Stimulated activated CD8-positive, alpha-beta memory T cell treated with anti-CD3 and anti-CD28 coated beads, Interleukin-15, amount 100 ng/mL, for 4 hours (primary cell): ENCODE results near the gene GUCA2A.
"Not testable (repeated sequence)": the region's sequence is repeated elsewhere in the genome, so short reads cannot be mapped to it uniquely, and the experiment has no call there.

ENCODE experiments used
- DNase-seq, 2 donors: peaks; one replicate each; pipeline ENCODE4 v3.0.0-alpha.2; 2020; ENCODE audit warnings: low read depth in 2 of 2

The GUCA2A gene

DNA sequence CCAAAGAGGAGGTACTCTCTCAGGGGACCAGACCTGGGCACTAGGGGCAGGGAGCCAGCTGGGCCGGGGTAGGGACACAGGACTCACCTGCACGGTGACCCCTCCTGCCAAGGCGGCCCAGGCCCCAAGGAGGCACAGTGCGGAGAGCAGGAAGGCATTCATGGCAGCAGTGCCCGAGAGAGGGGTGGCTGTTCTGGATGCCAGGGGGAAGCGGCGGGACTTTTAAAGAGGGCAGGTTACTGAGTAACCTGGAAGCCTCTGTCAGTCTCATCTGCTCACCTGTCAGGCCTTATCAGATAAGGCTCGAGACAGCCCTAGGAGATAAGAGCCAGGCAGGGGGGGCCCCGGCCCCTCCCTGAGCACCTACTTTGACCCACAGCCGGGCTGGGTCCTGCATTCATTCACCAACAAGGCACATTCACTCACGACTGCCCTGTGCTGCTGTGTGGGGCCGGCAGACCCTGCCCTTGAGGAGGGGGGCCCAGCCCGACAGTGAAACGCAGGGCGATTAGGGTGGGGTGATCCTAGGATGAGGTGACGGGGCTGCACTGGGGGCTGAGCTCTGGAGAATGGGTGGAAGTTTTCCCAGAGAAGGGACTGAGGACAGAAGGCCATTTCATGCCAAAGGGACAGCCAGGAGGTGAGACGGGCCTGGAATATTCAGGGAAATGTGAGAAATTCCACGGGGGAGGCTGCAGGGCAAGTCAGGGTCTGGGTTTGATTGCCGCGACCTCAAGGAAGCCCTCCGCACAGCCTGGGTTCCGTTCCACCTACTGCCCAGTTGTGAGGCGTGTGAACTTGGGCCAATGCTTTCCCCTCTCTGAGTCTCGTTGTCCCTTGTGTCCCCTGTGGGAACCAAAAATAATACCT is at the start of gene GUCA2A:
Gene GUCA2A, minus strand, starts transcription at position 195 of the 870 bp plus-strand sequence. Its CDS starts 33 bp downstream, at position 162.
- no peak for DNase-seq

GRCh38 chr1:42211224-42211623 is 46.7 kb upstream of the GUCA2A start:
- no peak for DNase-seq

DNA sequence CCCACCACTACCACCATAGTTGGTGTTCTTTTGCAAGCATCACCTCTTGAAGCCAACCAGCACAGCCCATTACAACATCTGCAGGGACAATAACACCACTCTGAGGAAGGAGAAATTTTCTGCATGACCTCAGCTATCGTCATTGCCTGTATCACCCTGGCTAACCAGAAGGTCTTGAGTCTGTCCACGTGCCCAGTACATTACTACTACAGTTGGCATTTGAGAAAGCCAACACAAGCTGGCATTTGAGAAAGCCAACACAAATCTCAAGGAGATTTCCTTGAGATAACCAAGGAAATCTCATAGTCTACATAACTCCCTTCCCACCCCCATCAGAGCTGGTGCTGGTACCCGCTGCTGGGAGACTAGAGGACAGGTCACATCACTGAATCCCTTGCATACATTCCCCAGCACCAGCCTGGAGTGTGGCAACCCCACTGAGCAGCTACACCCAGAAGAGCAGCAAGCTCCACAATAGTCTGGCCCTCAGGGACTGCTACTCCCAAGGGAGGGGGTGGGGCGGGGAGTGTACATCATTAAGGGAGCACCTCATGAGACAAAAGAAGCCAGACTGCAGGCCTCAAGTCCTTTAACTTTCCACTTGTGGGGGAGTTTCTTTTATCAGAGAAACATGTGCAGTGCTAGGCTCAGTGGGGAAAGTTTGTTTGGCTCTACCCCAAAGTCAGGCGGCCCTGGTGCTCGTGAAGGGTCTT is 46.0 kb upstream of the GUCA2A start:
- DNase-seq = no peak

DNA sequence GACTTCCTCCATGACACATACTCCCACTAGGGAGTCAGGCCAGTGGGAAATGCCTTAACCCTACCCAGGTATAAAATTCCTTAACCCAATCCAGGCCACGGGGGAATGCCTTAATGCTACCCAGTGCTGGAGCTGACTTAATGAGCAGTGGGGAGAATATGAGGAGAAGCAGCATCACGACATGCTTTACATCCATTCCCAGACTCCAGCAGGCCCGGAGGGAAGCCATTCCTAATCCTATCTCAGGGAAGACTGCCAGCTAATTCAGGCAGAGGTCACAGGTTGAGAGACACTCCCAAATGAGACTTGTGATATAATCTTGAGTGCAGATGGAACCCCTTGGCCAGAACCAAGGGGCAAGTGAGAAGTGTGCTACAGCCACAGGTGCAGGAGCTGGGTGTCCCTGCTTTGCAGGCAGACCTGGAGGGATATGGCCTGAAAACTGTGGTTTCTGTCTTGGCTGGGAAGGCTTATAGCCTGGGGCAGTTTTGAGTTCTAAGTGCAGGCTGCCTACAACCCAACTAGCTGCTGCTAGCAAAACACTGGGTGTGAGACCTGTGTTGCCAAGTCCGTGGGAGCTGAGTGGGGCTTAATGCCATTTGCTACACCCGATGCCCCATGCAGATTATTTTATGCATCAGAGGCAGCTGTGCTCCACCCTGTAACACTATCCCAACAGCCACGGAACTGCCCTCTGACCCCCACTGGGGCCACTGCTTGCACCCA is 45.1 kb upstream of the GUCA2A start:
- no peak for DNase-seq

GRCh38 chr1:42206930-42207329 is 42.4 kb upstream of the GUCA2A start:
- not testable (repeated sequence) for DNase-seq

- no peak for DNase-seq
Measured at GRCh38 chr1:42206164-42206563, 41.6 kb upstream of the GUCA2A start.

DNA sequence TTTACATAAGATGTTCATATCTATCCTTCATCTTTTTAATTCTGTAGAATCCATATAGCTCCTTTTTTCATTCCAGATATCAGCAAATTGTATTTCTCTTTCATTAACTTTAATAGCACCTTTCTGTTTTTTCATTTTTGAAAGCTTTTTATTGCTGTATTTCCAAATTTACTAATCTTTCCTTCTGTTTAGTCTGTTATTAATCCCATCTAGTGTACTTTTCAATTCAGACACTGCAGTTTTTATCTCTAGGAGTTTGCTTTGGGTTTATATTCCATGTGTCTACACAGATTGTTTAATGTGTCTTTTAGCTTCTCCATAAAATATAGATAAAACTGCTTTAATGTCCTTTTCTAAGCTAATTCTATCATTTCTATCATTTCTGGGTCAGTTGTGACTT is 37.4 kb upstream of the GUCA2A start:
- no peak for DNase-seq

DNA sequence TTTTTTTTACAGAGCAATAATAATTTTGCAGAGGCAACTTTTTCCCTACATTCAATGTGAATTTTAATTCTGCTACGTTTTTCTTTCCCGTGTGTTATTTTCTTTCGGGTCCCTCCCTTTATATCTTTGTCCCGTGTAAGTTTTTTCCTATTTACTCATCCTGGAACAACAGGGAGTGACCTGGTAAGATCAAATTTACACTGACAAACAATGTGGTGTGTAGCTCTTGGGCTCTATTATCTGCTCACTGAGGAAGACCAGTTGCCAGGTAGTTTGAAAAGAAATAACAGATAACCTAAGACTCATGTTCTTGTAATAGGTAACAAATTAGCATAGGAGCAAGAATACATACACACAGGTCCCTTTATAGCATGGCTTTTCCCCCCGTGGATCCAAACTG is 33.7 kb upstream of the GUCA2A start:
- no peak for DNase-seq

DNA sequence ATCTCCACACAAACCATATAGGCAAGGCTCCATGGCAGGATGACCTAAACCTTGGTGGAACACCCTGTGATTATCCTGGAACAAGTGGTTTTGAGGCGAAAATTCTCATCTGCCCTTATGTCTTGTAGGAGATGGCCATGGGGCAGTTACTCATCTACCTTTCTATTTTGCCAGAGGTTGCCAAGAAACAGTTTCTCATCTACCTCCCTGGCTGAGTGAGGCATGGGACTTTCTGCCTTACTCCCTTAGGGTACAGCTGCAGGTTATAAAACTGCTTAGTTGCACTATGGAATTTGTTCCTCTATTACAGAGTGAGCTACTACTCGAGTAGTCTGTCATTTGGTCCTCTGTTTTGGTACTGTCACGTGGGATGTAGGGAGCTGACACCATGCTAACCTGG is 31.3 kb upstream of the GUCA2A start:
- DNase-seq = no peak

- no peak for DNase-seq
Measured at GRCh38 chr1:42192106-42192505, 27.6 kb upstream of the GUCA2A start.

GRCh38 chr1:42191319-42191718 is 26.8 kb upstream of the GUCA2A start:
- DNase-seq = no peak

DNA sequence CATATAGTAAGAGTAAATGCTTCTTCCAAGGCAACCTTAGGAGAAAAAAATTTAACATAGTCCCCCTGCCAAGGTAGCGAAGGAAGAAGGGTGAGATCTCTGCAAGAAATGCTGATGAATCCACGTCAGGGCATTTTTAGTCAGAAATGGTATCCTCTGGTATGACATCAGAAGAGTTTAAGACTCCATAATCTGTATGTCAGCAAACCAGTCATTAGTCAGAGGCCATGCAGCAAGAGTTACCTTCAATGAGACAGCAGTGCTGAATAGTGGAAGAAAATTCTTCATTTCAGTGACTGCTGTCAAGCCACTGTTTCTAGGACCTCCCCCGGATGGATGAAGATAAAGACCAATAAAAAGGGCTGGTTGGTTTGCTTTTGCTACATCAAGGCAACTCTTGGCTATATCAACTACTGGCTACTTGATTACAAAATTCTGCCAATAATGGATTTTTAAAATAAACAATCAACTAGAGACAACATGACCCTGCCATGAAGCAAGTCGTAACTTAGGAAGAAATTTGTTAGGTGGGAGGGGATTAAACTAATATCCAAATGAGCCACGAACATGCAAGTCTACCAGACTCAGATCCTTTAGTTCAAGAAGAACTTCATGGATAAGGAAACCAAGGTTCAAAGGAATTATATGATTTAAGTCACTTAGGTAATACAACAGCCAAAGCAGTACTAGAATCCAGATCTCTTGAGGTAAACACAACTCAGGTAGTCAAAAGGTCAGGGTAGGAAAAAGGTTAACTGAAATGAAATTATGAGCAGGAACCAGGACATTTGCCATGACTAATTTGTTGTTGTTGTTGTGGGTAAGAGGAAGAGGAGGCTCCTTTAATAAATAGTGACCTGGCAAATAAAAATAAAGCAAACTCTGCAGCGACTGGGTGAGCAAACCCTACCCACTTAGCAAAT is 25.6 kb upstream of the GUCA2A start:
- no peak for DNase-seq

DNA sequence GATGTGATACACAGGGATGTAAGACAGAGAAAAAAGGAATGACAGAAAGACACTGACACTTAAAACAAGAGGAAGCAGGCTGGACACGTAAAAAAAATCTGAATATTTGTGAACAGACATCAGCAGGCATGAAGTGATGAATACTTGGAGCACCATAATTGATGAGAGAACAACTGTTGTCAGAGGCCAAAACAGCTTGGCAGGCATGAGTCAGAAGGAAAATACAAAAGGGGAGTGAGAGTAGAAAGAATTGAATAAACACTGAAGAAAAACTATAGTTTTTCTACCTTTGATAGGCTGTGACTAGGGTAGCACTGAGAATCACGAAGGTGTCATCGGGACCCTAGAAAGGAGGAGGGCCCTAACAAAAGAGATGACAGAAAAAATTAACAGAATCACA is 21.6 kb upstream of the GUCA2A start:
- no peak for DNase-seq

DNA sequence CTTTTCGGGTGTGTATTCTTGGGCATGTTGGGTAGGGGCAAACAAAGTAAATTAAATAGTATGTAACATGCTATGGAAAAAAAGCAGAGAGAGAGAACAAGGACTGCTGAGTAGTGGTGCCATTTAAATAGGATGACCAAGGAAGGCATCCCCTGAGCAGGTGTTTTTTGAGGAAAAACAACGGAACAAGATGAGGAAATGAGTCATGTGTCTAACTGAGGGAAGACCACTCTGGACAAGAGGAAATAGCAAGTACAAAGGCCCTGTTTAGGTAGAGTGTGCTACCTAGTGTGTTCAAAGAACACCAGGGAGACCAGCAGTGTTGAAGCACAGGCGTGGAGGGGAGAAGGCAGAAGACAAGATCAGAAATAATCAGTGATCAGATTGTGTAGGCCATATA is 20.1 kb upstream of the GUCA2A start:
- no peak for DNase-seq

DNA sequence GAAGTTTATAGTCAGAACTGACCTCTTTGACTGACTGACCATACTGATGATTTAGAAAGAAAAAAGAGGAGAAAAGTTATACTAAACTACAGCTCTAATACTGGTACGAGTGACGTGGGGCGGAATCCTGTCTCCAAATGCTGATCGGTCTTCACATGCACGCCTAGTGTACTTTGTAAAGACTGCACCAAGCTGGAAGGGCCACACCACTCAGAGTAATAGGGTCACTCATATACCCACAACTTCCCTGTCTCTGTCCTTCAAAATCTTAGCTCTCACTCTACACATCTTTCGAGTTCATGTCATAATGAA is 19.4 kb upstream of the GUCA2A start:
- no peak for DNase-seq

DNA sequence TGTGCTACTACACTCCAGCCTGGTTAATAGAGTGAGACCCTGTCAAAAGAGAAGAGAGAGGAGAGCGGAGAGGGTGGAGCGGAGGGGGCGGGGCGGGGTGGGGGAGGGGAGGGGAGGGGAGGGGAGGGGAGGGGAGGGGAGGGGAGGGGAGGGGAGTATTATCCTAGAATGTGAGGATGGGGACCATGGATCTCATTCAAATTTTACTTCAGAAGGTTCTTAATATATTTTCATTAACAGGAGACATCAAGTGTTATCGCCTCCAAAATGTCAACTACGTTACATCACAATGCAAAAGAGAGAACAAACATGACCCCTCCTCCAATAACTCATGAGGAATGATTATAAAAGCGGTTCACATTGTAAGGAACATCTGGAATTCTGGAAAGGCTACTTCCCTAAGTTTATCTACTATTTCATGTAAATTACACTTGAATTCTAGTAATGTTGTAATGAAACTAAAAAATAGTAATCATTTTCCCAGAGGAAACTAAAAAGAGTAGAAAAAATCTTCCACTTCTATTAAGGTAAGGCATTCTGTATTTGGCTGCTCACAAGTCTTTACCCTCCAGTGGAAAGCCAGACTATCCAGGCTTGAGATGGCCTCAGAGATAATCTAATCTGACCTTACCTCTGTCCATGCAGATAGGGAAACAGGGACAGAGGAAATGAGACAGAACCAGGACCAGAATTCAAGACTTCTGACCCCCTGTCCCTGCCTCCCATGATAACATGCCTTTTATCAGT is 18.8 kb upstream of the GUCA2A start:
- no peak for DNase-seq

- DNase-seq = no peak
Measured at GRCh38 chr1:42181687-42182086, 17.1 kb upstream of the GUCA2A start.

GRCh38 chr1:42179900-42180329 is 15.4 kb upstream of the GUCA2A start:
- no peak for DNase-seq

DNA sequence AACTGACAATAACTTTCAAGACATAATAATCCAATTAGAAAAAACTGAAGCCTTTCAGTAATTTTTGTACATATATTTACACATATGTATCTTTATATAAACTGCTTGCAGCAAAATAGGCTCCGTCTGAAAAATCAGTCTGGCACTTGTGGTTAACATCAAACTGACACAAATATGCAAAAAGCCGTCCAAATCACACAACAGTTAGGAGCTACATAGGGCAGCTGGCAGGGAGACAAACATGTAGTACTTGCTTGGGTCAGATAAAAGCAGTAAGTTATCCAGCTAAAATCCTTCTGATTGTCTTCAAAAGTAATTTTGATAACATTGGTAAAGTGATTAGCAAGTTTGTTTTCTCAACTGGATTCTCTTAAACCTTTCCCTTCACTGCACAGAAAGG is 14.7 kb upstream of the GUCA2A start:
- no peak for DNase-seq

- no peak for DNase-seq
Measured at GRCh38 chr1:42178249-42178648, 13.7 kb upstream of the GUCA2A start.

GRCh38 chr1:42177541-42177981 is 13.0 kb upstream of the GUCA2A start:
- DNase-seq = no peak
